H1 (cell line): Measurements from ENCODE around the gene NDUFA7.

Source experiments
- BRCA1 ChIP-seq: IDR thresholded peaks from 2 replicates; pipeline ENCODE4 v1.6.1; 2012; ENCODE audit warnings: low read depth, low read length, improper control_type of control experiment
- CBX5 ChIP-seq: fragments of 300-800, 300-1000 bp; sonication (generic); IDR thresholded peaks from 2 replicates; pipeline ENCODE4 v1.7.1; 2016; ENCODE audit warnings: antibody characterized with exemption, low read length, low read depth
- CEBPB ChIP-seq: IDR thresholded peaks from 2 replicates; pipeline ENCODE4 v1.6.1; 2012; ENCODE audit warnings: low read depth, low read length
- EP300 ChIP-seq, 2 experiments: IDR thresholded peaks; 1 replicate in 1 of 2; 2 replicates in 1 of 2; pipeline ENCODE4 v1.6.1; 2011 to 2012; ENCODE audit warnings: low read depth in 2 of 2, low read length in 2 of 2, mild to moderate bottlenecking in 2 of 2, borderline replicate concordance in 1 of 2, inconsistent platforms in 1 of 2, moderate library complexity in 1 of 2
- GABPA ChIP-seq: IDR thresholded peaks from 2 replicates; pipeline ENCODE4 v1.6.1; 2011; ENCODE audit warnings: mild to moderate bottlenecking, low read length, moderate library complexity, borderline replicate concordance; ENCODE audit not compliant: insufficient read depth
- JUND ChIP-seq: IDR thresholded peaks from 2 replicates; pipeline ENCODE4 v1.6.1; 2011; ENCODE audit warnings: mild to moderate bottlenecking, improper control_type of control experiment, low read length
- RFX5 ChIP-seq: IDR thresholded peaks from 2 replicates; pipeline ENCODE4 v1.6.1; 2011; ENCODE audit warnings: low read depth, low read length, improper control_type of control experiment, borderline replicate concordance
- SRF ChIP-seq: IDR thresholded peaks from 2 replicates; pipeline ENCODE4 v1.6.1; 2011; ENCODE audit warnings: mild to moderate bottlenecking, low read depth, low read length, moderate library complexity
- TAF1 ChIP-seq: IDR thresholded peaks from 2 replicates; pipeline ENCODE4 v1.6.1; 2011; ENCODE audit warnings: mild to moderate bottlenecking, low read depth, low read length
- TAF7 ChIP-seq: optimal IDR thresholded peaks from 2 replicates; pipeline ENCODE3; 2011; ENCODE audit warnings: low read depth, mild to moderate bottlenecking, inconsistent platforms, low read length, moderate library complexity, borderline replicate concordance
- TBP ChIP-seq: IDR thresholded peaks from 2 replicates; pipeline ENCODE4 v1.6.1; 2011; ENCODE audit warnings: low read depth, low read length, improper control_type of control experiment
- TEAD4 ChIP-seq: IDR thresholded peaks from 2 replicates; pipeline ENCODE4 v1.6.1; 2012; ENCODE audit warnings: low read depth, low read length, inconsistent platforms, mixed read lengths
- TF ChIP-seq, protein P1 (sequence below), 3 experiments: IDR thresholded peaks; 1 replicate in 2 of 3; 2 replicates in 1 of 3; pipeline versions ENCODE4 v1.5.1 to v1.6.1; 2011; ENCODE audit warnings: low read length in 3 of 3, mild to moderate bottlenecking in 3 of 3, inconsistent platforms in 2 of 3, low read depth in 1 of 3, moderate library complexity in 1 of 3; ENCODE audit not compliant: insufficient read depth in 1 of 3; ENCODE audit errors: control extremely low read depth in 1 of 3

DNA sequence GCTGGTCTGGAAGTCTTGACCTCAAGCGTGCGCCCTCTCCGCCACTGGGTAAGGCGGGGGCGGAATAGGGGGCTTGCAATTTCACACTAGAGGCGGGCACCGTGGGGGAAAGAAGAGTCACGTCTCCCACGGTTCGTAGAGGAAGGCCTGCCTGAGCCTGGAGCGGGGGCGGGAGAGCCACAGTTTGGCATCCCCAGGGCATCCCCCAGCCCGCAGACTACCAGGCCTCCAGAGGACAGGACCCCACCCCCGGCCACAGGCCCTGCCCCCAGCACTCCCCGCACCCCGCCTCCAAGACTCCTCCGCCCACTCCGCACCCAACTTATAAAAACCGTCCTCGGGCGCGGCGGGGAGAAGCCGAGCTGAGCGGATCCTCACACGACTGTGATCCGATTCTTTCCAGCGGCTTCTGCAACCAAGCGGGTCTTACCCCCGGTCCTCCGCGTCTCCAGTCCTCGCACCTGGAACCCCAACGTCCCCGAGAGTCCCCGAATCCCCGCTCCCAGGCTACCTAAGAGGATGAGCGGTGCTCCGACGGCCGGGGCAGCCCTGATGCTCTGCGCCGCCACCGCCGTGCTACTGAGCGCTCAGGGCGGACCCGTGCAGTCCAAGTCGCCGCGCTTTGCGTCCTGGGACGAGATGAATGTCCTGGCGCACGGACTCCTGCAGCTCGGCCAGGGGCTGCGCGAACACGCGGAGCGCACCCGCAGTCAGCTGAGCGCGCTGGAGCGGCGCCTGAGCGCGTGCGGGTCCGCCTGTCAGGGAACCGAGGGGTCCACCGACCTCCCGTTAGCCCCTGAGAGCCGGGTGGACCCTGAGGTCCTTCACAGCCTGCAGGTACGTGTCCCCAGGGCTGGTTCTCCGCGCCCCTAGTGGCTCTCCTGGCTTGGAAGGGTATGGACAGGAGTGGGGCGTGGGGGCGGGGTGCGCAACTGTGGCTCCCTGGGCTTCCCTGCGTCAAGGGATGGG, 42.9 kb upstream of the NDUFA7 start, which contains the start of gene ANGPTL4:
- 0 out of 2 replicates have a peak, but pooled peaks have one; percentile 36 for TF ChIP-seq GABPA
- TF ChIP-seq RFX5: no peak
- no peak for TF ChIP-seq TEAD4
- no peak for TF ChIP-seq EP300 (IDR thresholded peaks at IDR 0.05; ENCODE audit: borderline replicate concordance in 1 of 2, low read depth in 2 of 2, low read length in 2 of 2)
- no peak for TF ChIP-seq SRF
- TF ChIP-seq CBX5: no peak
- TF ChIP-seq TAF7: no peak
- no peak for TF ChIP-seq JUND
- TF ChIP-seq CEBPB: no peak
- TF ChIP-seq, protein P1, sequence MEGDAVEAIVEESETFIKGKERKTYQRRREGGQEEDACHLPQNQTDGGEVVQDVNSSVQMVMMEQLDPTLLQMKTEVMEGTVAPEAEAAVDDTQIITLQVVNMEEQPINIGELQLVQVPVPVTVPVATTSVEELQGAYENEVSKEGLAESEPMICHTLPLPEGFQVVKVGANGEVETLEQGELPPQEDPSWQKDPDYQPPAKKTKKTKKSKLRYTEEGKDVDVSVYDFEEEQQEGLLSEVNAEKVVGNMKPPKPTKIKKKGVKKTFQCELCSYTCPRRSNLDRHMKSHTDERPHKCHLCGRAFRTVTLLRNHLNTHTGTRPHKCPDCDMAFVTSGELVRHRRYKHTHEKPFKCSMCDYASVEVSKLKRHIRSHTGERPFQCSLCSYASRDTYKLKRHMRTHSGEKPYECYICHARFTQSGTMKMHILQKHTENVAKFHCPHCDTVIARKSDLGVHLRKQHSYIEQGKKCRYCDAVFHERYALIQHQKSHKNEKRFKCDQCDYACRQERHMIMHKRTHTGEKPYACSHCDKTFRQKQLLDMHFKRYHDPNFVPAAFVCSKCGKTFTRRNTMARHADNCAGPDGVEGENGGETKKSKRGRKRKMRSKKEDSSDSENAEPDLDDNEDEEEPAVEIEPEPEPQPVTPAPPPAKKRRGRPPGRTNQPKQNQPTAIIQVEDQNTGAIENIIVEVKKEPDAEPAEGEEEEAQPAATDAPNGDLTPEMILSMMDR (IDR thresholded peaks at IDR 0.05; ENCODE audit: control extremely low read depth in 1 of 3, insufficient read depth in 1 of 3, low read depth in 1 of 3, low read length in 3 of 3): peak in 1 of 3 experiments; percentile 11; a peak in 1 of 4 replicates
- 0 out of 2 replicates have a peak, but pooled peaks have one; percentile 38 for TF ChIP-seq TAF1
- no peak for TF ChIP-seq BRCA1
- peak; percentile 55; the same call in 1 of the 2 replicates for TF ChIP-seq TBP
